IMR-90 (cell line): ENCODE data around the gene PPP1R27. TPM values are rescaled to one million over a fixed set of nuclear protein-coding genes. Genes with fewer than 3 reads are reported as not detected.

Experiments
- ATAC-seq: fragments of 200-7000 bp; cut with Tn5 transposase; 2 replicates; pipeline ENCODE4 v1.9.1; 2020; ENCODE audit warnings: low read depth, mild to moderate bottlenecking, moderate library complexity
- BruUV-seq: library from RNA; stranded (reverse); fragments of 400-500 nt; replicated peaks from 2 replicates; lab custom pipeline; 2021; lab: Mats Ljungman, UMichigan
- CTCF ChIA-PET: fragments of 300-600 bp; formaldehyde crosslinking; extraction: SDS; loops from one replicate; lab custom pipeline; 2021; ENCODE audit warnings: antibody characterized with exemption; lab: Yijun Ruan, JAX
- POLR2A ChIA-PET: fragments of 300-600 bp; sonication (Branson Sonifier 250); formaldehyde crosslinking; loops from one replicate; lab custom pipeline; 2022; ENCODE audit warnings: antibody characterized with exemption; ENCODE audit not compliant: unreplicated experiment; lab: Charles Lee
- DNase-seq: peaks from one replicate; pipeline ENCODE4 v3.0.0; 2013
- H2AFZ ChIP-seq: replicated peaks from 2 replicates; pipeline ENCODE3; 2013; ENCODE audit warnings: low read length, mild to moderate bottlenecking; ENCODE audit not compliant: poor library complexity
- H2AK5ac ChIP-seq: 2 replicates; pipeline ENCODE4 v1.6.1; 2013; ENCODE audit warnings: low read depth, low read length, inconsistent platforms
- H2AK9ac ChIP-seq: replicated peaks from 2 replicates; pipeline ENCODE3; 2013; ENCODE audit warnings: mild to moderate bottlenecking, low read depth, low read length, moderate library complexity; ENCODE audit not compliant: poor library complexity
- H2BK120ac ChIP-seq: 2 replicates; pipeline ENCODE4 v1.6.1; 2013; ENCODE audit warnings: low read depth, low read length, inconsistent platforms
- H2BK15ac ChIP-seq: 3 replicates; pipeline ENCODE4 v1.6.1; 2013; ENCODE audit warnings: low read depth, low read length, inconsistent platforms
- H2BK20ac ChIP-seq: 2 replicates; pipeline ENCODE4 v1.6.1; 2013; ENCODE audit warnings: low read depth, mild to moderate bottlenecking, inconsistent platforms, low read length, moderate library complexity
- H2BK5ac ChIP-seq: 2 replicates; pipeline ENCODE4 v1.6.1; 2013; ENCODE audit warnings: mild to moderate bottlenecking, low read depth, low read length, inconsistent platforms; ENCODE audit not compliant: poor library complexity, severe bottlenecking
- H3K14ac ChIP-seq: replicated peaks from 2 replicates; pipeline ENCODE4 v1.6.1; 2013; ENCODE audit warnings: low read depth, low read length, inconsistent platforms
- H3K18ac ChIP-seq: 2 replicates; pipeline ENCODE4 v1.6.1; 2013; ENCODE audit warnings: low read depth, low read length, control low read depth
- H3K23ac ChIP-seq: 2 replicates; pipeline ENCODE4 v1.6.1; 2013; ENCODE audit warnings: low read depth, low read length, inconsistent platforms
- H3K27ac ChIP-seq: 2 replicates; pipeline ENCODE4 v1.5.1; 2013; ENCODE audit warnings: mild to moderate bottlenecking, control low read depth, low read length; ENCODE audit not compliant: insufficient read depth
- H3K27me3 ChIP-seq: 2 replicates; pipeline ENCODE4 v1.6.1; 2013; ENCODE audit warnings: low read length; ENCODE audit not compliant: control insufficient read depth, insufficient read depth
- H3K36me3 ChIP-seq: 2 replicates; pipeline ENCODE4 v1.6.1; 2013; ENCODE audit warnings: low read length, mixed read lengths; ENCODE audit not compliant: control insufficient read depth, insufficient read depth
- H3K4ac ChIP-seq: 2 replicates; pipeline ENCODE4 v1.6.1; 2013; ENCODE audit warnings: low read depth, low read length, inconsistent platforms
- H3K4me1 ChIP-seq: 2 replicates; pipeline ENCODE4 v1.6.1; 2013; ENCODE audit warnings: low read length, mixed read lengths; ENCODE audit not compliant: control insufficient read depth, insufficient read depth
- H3K4me2 ChIP-seq: 2 replicates; pipeline ENCODE4 v1.6.1; 2013; ENCODE audit warnings: low read depth, mild to moderate bottlenecking, control low read depth, low read length, moderate library complexity
- H3K4me3 ChIP-seq: 2 replicates; pipeline ENCODE4 v1.5.1; 2013; ENCODE audit warnings: low read depth, mild to moderate bottlenecking, control low read depth, low read length, moderate library complexity; ENCODE audit not compliant: insufficient read depth
- H3K56ac ChIP-seq: 2 replicates; pipeline ENCODE4 v1.6.1; 2013; ENCODE audit warnings: low read length, inconsistent platforms; ENCODE audit not compliant: insufficient read depth; ENCODE audit errors: extremely low read depth
- H3K79me1 ChIP-seq, 2 experiments: 2 replicates each; pipeline ENCODE4 v1.6.1; 2013; ENCODE audit warnings: low read length in 2 of 2, inconsistent platforms in 1 of 2, low read depth in 1 of 2
- H3K9ac ChIP-seq: 2 replicates; pipeline ENCODE4 v1.6.1; 2013; ENCODE audit warnings: low read depth, low read length, control low read depth
- H3K9me1 ChIP-seq: 2 replicates; pipeline ENCODE4 v1.6.1; 2013; ENCODE audit warnings: low read length, inconsistent platforms; ENCODE audit not compliant: insufficient read depth
- H3K9me3 ChIP-seq: 2 replicates; pipeline ENCODE4 v1.6.1; 2013; ENCODE audit warnings: low read length; ENCODE audit not compliant: control insufficient read depth, insufficient read depth
- H4K20me1 ChIP-seq: 2 replicates; pipeline ENCODE4 v1.6.1; 2013; ENCODE audit warnings: low read length, inconsistent platforms; ENCODE audit not compliant: insufficient read depth
- H4K5ac ChIP-seq: 2 replicates; pipeline ENCODE4 v1.6.1; 2013; ENCODE audit warnings: mild to moderate bottlenecking, low read depth, low read length, control low read depth
- H4K8ac ChIP-seq, 2 experiments: 2 replicates each; pipeline ENCODE4 v1.6.1; 2013; ENCODE audit warnings: low read depth in 2 of 2, low read length in 2 of 2, control low read depth in 1 of 2, inconsistent platforms in 1 of 2
- H4K91ac ChIP-seq: 2 replicates; pipeline ENCODE4 v1.6.1; 2013; ENCODE audit warnings: low read depth, low read length, inconsistent platforms; ENCODE audit not compliant: insufficient read depth
- MAZ ChIP-seq: IDR thresholded peaks from 2 replicates; pipeline ENCODE4 v1.6.1; 2012; ENCODE audit warnings: low read depth, mild to moderate bottlenecking, low read length, improper control_type of control experiment, moderate library complexity, borderline replicate concordance
- MXI1 ChIP-seq: IDR thresholded peaks from 2 replicates; pipeline ENCODE4 v1.6.1; 2012; ENCODE audit warnings: low read depth, mild to moderate bottlenecking, low read length, moderate library complexity, borderline replicate concordance
- USF2 ChIP-seq: fragments of 150-350 bp; IDR thresholded peaks from 2 replicates; pipeline ENCODE4 v1.6.1; 2017; ENCODE audit warnings: mild to moderate bottlenecking, antibody characterized with exemption, low read length, low read depth
- WGBS, 2 experiments: methylation state at CpG; one replicate each; pipeline versions ENCODE4 v1.1.5 to v1.1.7; 2013; ENCODE audit warnings: missing lambda C conversion rate in 2 of 2; ENCODE audit not compliant: insufficient read length in 1 of 2; ENCODE audit errors: extremely low coverage in 2 of 2; 5-methylcytosine and 5-hydroxymethylcytosine counted together
- dilution Hi-C: fragments of 300-500 bp; cut with HindIII; formaldehyde crosslinking; loops from one replicate; pipeline ENCODE4 v1.14.3; 2018; ENCODE audit warnings: low sequenced_read_pairs; ENCODE audit not compliant: unreplicated experiment
- in situ Hi-C: fragments of 300-500 bp; cut with MboI; formaldehyde crosslinking; loops from 3 replicates; pipeline ENCODE4 v1.14.3; 2019; ENCODE audit warnings: low sequenced_read_pairs, inconsistent platforms, mixed read lengths
- intact Hi-C: fragments of 100-400 bp; cut with micrococcal nuclease; formaldehyde crosslinking; loops from 2 replicates; pipeline ENCODE4 v1.10.0; 2022
- polyA plus RNA-seq, 3 experiments: library from polyadenylated mRNA; depleted of rRNA; stranded (reverse); fragments of >200 nt; gene quantifications; 2 replicates each; pipeline ENCODE4 v1.2.3, GENCODE V29; 2012; ENCODE audit warnings: low replicate concordance in 1 of 3
- total RNA-seq: library from RNA; depleted of rRNA; stranded (reverse); fragments of >200 nt; gene quantifications from 2 replicates; pipeline ENCODE4 v1.2.3, GENCODE V29; 2012

The PPP1R27 gene
- total and polyA plus RNA-seq, 2 of the 4 experiments (the other 2 are of a cell fraction) = 0.21 TPM; not detected in 1

GRCh38 chr17:81813861-81814683 lies 20.8 kb downstream of the PPP1R27 start:
- Histone ChIP-seq H3K4me2 (no peak overlapping the region), H4K20me1 (no peaks in the 10 kb centered on the region; the same call in 1 of the 2 replicates), H3K9me1 (peaks cover 9% of the 10 kb centered on the region; the same call in 1 of the 2 replicates), H3K4ac (no peak overlapping the region), H3K9ac (no peak overlapping the region), H3K27me3 (peaks cover 22% of the 10 kb centered on the region; the same call in 1 of the 2 replicates), H2BK15ac (no peak overlapping the region), H2AK5ac (no peak overlapping the region; the same call in 1 of the 2 replicates), H2BK20ac (no peak overlapping the region), H3K9me3 (peaks cover 3% of the 10 kb centered on the region; the same call in 1 of the 2 replicates), H2AK9ac (no peak overlapping the region), H3K4me1 (peaks cover 9% of the 10 kb centered on the region; the same call in 1 of the 2 replicates), H3K36me3 (no peaks in the 10 kb centered on the region), H3K4me3 (no peak overlapping the region), H3K56ac (no peak overlapping the region), H3K79me1 (no peaks in the 10 kb centered on the region), H4K5ac (no peak overlapping the region), H2BK5ac (no peak overlapping the region), H2BK120ac (no peak overlapping the region), H3K14ac (no peak overlapping the region), H2AFZ (peak overlapping the region; percentile 23), H3K18ac (no peak overlapping the region), H4K91ac (no peak overlapping the region), H3K23ac (no peak overlapping the region), H3K27ac (no peak overlapping the region), H4K8ac (no peak overlapping the region)
- no TSS peak for BruUV-seq
- CTCF ChIA-PET = no interaction called here
- no peak for TF ChIP-seq MAZ
- TF ChIP-seq USF2 = no peak
- no peak for TF ChIP-seq MXI1
- in situ Hi-C loops = no loop called here
- no peak for DNase-seq
- dilution Hi-C loops = no loop called here
- intact Hi-C loops = no loop called here
- POLR2A ChIA-PET = no interaction called here
- ATAC-seq = no peak
- WGBS, 2 experiments = 87% methylated on average over 24 of the region's 41 CpGs; no CpG with 5 or more reads in 1 of the 2 experiments
